Fibroblast of mammary gland (primary cell): ENCODE data around the gene IFNAR1.
"Not testable (repeated sequence)": the region's sequence is repeated elsewhere in the genome, so short reads cannot be mapped to it uniquely, and the experiment has no call there.

Experiments used
- DNase-seq: peaks from one replicate; pipeline ENCODE4 v3.0.0-alpha.2; 2010; ENCODE audit warnings: low read depth
- H3K4me3 ChIP-seq: 2 replicates; pipeline ENCODE4 v1.5.1; 2011; ENCODE audit warnings: low read depth, mild to moderate bottlenecking, low read length, moderate library complexity; ENCODE audit not compliant: control insufficient read depth
- CTCF ChIP-seq: conservative IDR thresholded peaks from 2 replicates; pipeline ENCODE4 v1.5.1; 2011; ENCODE audit warnings: low read depth, low read length, inconsistent platforms; ENCODE audit not compliant: control insufficient read depth, insufficient read depth

The IFNAR1 gene

GRCh38 chr21:33380483-33380998 lies 55.8 kb downstream of the IFNAR1 start:
- no peak for TF ChIP-seq CTCF
- H3K4me3 ChIP-seq = no peak overlapping the region
- DNase-seq = peak; percentile 95

- not testable (repeated sequence) for DNase-seq, H3K4me3 ChIP-seq
Measured at GRCh38 chr21:33381381-33381780, 56.6 kb downstream of the IFNAR1 start.

- TF ChIP-seq CTCF = no peak
- peak overlapping the region; percentile 20 for H3K4me3 ChIP-seq
- DNase-seq = peak; percentile 93
Measured at GRCh38 chr21:33383056-33383888, 58.5 kb downstream of the IFNAR1 start.

GRCh38 chr21:33384841-33385331 lies 60.1 kb downstream of the IFNAR1 start:
- no peak for TF ChIP-seq CTCF
- H3K4me3 ChIP-seq = no peak overlapping the region
- no peak for DNase-seq

GRCh38 chr21:33386222-33386784 lies 61.5 kb downstream of the IFNAR1 start:
- TF ChIP-seq CTCF = peak; percentile 22

GRCh38 chr21:33387294-33387693 lies 62.5 kb downstream of the IFNAR1 start:
- no peak for DNase-seq
- TF ChIP-seq CTCF = no peak
- no peak overlapping the region for H3K4me3 ChIP-seq

More at GRCh38 chr21:33386222-33386784, 61.5 kb downstream of the IFNAR1 start:
- H3K4me3 ChIP-seq = no peak overlapping the region
- no peak for DNase-seq

GRCh38 chr21:33388188-33388587 lies 63.4 kb downstream of the IFNAR1 start:
- no peak for DNase-seq
- no peak overlapping the region for H3K4me3 ChIP-seq
- no peak for TF ChIP-seq CTCF
